Urothelium cell line (cell line): ENCODE measurements around the gene AFF4.
A peak's percentile ranks its signal among the peaks of the same experiment; 100 is the strongest.
"Not testable (repeated sequence)": the region's sequence is repeated elsewhere in the genome, so short reads cannot be mapped to it uniquely, and the experiment has no call there.

Experiments used
- DNase-seq: peaks from one replicate; pipeline ENCODE4 v3.0.0; 2011; ENCODE audit warnings: low spot score, mixed read lengths
- FAIRE-seq: peaks from 2 replicates; lab custom pipeline; 2011; peaks lifted over from hg19 to GRCh38; lab: Jason Lieb, UNC

The AFF4 gene

GRCh38 chr5:132865668-132866341, 97.6 kb downstream of the AFF4 start:
- FAIRE-seq = no peak

GRCh38 chr5:132860742-132861141, 102.7 kb downstream of the AFF4 start:
- no peak for FAIRE-seq
- DNase-seq = no peak

More at GRCh38 chr5:132865668-132866341, 97.6 kb downstream of the AFF4 start:
- no peak for DNase-seq

- DNase-seq (no peak), FAIRE-seq (no peak)
Measured at GRCh38 chr5:132859889-132860437, 103.5 kb downstream of the AFF4 start.

GRCh38 chr5:132856011-132856410, 107.4 kb downstream of the AFF4 start:
- DNase-seq (no peak), FAIRE-seq (no peak)

GRCh38 chr5:132854992-132855391, 108.4 kb downstream of the AFF4 start:
- DNase-seq, FAIRE-seq: not testable (repeated sequence)

- FAIRE-seq (no peak), DNase-seq (no peak)
Measured at GRCh38 chr5:132854301-132854700, 109.1 kb downstream of the AFF4 start.

- DNase-seq = no peak
- FAIRE-seq = no peak
Measured at GRCh38 chr5:132853790-132854189, 109.6 kb downstream of the AFF4 start.

GRCh38 chr5:132853323-132853722, 110.1 kb downstream of the AFF4 start:
- FAIRE-seq (no peak), DNase-seq (no peak)

GRCh38 chr5:132850066-132850465, 113.4 kb downstream of the AFF4 start:
- FAIRE-seq (no peak), DNase-seq (no peak)

- DNase-seq (no peak), FAIRE-seq (no peak)
Measured at GRCh38 chr5:132849347-132849746, 114.1 kb downstream of the AFF4 start.

GRCh38 chr5:132848270-132848669, 115.2 kb downstream of the AFF4 start:
- FAIRE-seq = no peak
- DNase-seq = no peak

GRCh38 chr5:132841305-132841704, 122.1 kb downstream of the AFF4 start:
- FAIRE-seq (no peak), DNase-seq (no peak)

GRCh38 chr5:132840896-132841295, 122.5 kb downstream of the AFF4 start:
- no peak for DNase-seq

GRCh38 chr5:132840313-132840712, 123.1 kb downstream of the AFF4 start:
- no peak for FAIRE-seq
- no peak for DNase-seq

More at GRCh38 chr5:132840896-132841295, 122.5 kb downstream of the AFF4 start:
- FAIRE-seq = no peak

GRCh38 chr5:132839426-132840301, 123.8 kb downstream of the AFF4 start:
- DNase-seq (peak; percentile 29), FAIRE-seq (no peak)

GRCh38 chr5:132838516-132839282, 124.7 kb downstream of the AFF4 start:
- DNase-seq = no peak
- no peak for FAIRE-seq

- no peak for FAIRE-seq
- no peak for DNase-seq
Measured at GRCh38 chr5:132837868-132838267, 125.6 kb downstream of the AFF4 start.

GRCh38 chr5:132836852-132837251, 126.6 kb downstream of the AFF4 start:
- DNase-seq (no peak), FAIRE-seq (no peak)

GRCh38 chr5:132834057-132834456, 129.4 kb downstream of the AFF4 start:
- no peak for DNase-seq
- FAIRE-seq = no peak

- DNase-seq = no peak
- FAIRE-seq = no peak
Measured at GRCh38 chr5:132832612-132833011, 130.8 kb downstream of the AFF4 start.
